Ovary (tissue), 3 donors: ENCODE results near the gene TPD52L2.

Source experiments
- EP300 ChIP-seq: sonication (generic); formaldehyde crosslinking; IDR thresholded peaks from one replicate; pipeline ENCODE4 v1.6.1; 2017; ENCODE audit warnings: antibody characterized with exemption
- TF ChIP-seq, protein P1 (sequence below), 3 donors: fragments of 450-650 bp in 2 of 3; fragments of 200-600 bp in 1 of 3; IDR thresholded peaks; one replicate each; pipeline versions ENCODE4 v1.5.1 to v1.8.0; 2016 to 2022; ENCODE audit warnings: antibody characterized with exemption in 3 of 3, mild to moderate bottlenecking in 1 of 3
- donor health status: DM: no; HTN: no; CAD: no.

DNA sequence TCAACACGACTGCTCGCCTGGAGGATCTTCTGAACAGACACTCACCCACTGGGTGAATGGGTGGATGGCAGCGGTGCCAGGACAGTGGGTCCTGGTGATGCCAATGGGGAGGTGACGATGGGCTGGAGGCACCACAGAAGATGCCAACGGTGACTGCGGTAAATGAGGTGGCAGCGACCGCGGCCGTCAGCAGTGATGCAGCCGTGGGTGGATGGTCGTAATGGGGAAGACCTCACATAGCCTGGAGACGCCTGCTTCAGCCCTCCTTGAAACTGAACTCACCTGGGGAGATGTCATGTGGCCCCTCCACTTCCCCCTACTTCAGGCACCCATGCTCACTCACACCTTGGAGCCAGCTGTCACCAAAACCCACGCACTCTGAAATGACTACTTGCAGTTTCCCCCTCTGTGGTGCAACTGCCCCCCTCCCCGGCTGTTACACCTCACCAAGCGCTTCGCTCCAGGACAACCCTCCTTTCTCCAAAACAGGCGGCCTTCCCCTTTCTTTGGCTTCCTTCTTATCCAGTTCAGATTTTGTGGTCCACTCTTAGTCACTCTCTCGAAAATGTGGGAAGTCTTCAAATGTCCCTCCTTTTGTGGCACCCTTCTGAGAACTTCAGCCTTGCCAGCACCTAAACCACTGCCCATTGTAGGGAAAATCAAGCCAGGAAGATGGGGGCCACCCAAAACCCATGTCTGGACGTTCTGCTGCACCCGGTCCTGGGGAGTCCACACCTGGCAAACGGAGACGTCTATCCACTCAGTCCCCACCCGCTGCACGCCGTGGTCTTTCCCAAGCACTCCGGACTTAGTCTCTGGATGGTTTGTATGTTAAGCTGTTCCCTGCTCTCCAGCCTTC is 14.2 kb upstream of the TPD52L2 start:
- no peak for TF ChIP-seq EP300
- TF ChIP-seq, protein P1, sequence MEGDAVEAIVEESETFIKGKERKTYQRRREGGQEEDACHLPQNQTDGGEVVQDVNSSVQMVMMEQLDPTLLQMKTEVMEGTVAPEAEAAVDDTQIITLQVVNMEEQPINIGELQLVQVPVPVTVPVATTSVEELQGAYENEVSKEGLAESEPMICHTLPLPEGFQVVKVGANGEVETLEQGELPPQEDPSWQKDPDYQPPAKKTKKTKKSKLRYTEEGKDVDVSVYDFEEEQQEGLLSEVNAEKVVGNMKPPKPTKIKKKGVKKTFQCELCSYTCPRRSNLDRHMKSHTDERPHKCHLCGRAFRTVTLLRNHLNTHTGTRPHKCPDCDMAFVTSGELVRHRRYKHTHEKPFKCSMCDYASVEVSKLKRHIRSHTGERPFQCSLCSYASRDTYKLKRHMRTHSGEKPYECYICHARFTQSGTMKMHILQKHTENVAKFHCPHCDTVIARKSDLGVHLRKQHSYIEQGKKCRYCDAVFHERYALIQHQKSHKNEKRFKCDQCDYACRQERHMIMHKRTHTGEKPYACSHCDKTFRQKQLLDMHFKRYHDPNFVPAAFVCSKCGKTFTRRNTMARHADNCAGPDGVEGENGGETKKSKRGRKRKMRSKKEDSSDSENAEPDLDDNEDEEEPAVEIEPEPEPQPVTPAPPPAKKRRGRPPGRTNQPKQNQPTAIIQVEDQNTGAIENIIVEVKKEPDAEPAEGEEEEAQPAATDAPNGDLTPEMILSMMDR (IDR thresholded peaks at IDR 0.05) = no peak
